ENCODE measurements around the gene GAS2L1. TPM values are rescaled to one million over a fixed set of nuclear protein-coding genes. Genes with fewer than 3 reads are reported as not detected.

The GAS2L1 gene
- polyA plus RNA-seq, 1 donor (not counting 4 experiments of a cell fraction or from before 2014, with no cell fraction given), result 11.3 TPM

- H3K9me1 ChIP-seq (ENCODE audit: control insufficient read depth, extremely low read depth, insufficient read depth, low read length), result no peaks in the 10 kb centered on the region
- FAIRE-seq, result peak; percentile 96
- H3K4me1 ChIP-seq (ENCODE audit: control insufficient read depth, extremely low read depth, insufficient read depth, low read length), result peaks cover 43% of the 10 kb centered on the region
- H3K4me3 ChIP-seq (ENCODE audit: control insufficient read depth in 2 of 3, extremely low read depth in 1 of 3, insufficient read depth in 2 of 3, low read depth in 1 of 3, low read length in 3 of 3), result peak overlapping the region; percentile 17 to 80 (median 74)
- peak overlapping the region; percentile 79 for H3K9ac ChIP-seq (ENCODE audit: control insufficient read depth, extremely low read depth, insufficient read depth, low read length)
- peaks cover 5 to 20% of the 10 kb centered on the region in 2 experiments for H3K36me3 ChIP-seq (ENCODE audit: control insufficient read depth in 2 of 2, extremely low read depth in 1 of 2, insufficient read depth in 2 of 2, low read length in 2 of 2)
- H3K4me2 ChIP-seq (ENCODE audit: control insufficient read depth, extremely low read depth, insufficient read depth, low read depth, low read length), result peak overlapping the region; percentile 86
- H4K20me1 ChIP-seq (ENCODE audit: control insufficient read depth, extremely low read depth, insufficient read depth, low read length), result peaks cover 7% of the 10 kb centered on the region
- H3K79me2 ChIP-seq (ENCODE audit: control insufficient read depth, insufficient read depth, low read length), result peaks cover 24% of the 10 kb centered on the region
- TF ChIP-seq CTCF (optimal IDR thresholded peaks at IDR 0.05 in 1 of 3, IDR thresholded peaks at IDR 0.05 in 1 of 3, conservative IDR thresholded peaks at IDR 0.05 in 1 of 3; ENCODE audit: extremely low read depth in 1 of 3, insufficient read depth in 2 of 3, low read length in 3 of 3) (no peak), EZH2 (IDR thresholded peaks at IDR 0.05; ENCODE audit: low read length) (no peak)
- H2AFZ ChIP-seq (ENCODE audit: control insufficient read depth, low read length), result no peak overlapping the region
- H3K27me3 ChIP-seq (ENCODE audit: control insufficient read depth, extremely low read depth, insufficient read depth, low read length), result peaks cover 9% of the 10 kb centered on the region
- peak; percentile 57 for DNase-seq (ENCODE audit: low read depth, low spot score)
- H3K27ac ChIP-seq (ENCODE audit: control insufficient read depth, insufficient read depth, low read length), result peak overlapping the region; percentile 81
- dilution Hi-C loops (cut with MboI; ENCODE audit: extremely low pct_ligation_motif_present, low sequenced_read_pairs), result no loop called here
- no peaks in the 10 kb centered on the region for H3K9me3 ChIP-seq (ENCODE audit: control insufficient read depth, low read depth, low read length)
Observed at GRCh38 chr22:29308791-29309262, 2.4 kb downstream of the GAS2L1 start.

- H4K20me1 ChIP-seq (ENCODE audit: control insufficient read depth, extremely low read depth, insufficient read depth, low read length), result peaks cover 7% of the 10 kb centered on the region
- H3K27me3 ChIP-seq (ENCODE audit: control insufficient read depth, extremely low read depth, insufficient read depth, low read length), result peaks cover 15% of the 10 kb centered on the region
- FAIRE-seq, result no peak
- peaks cover 47% of the 10 kb centered on the region for H3K4me1 ChIP-seq (ENCODE audit: control insufficient read depth, extremely low read depth, insufficient read depth, low read length)
- TF ChIP-seq CTCF (optimal IDR thresholded peaks at IDR 0.05 in 1 of 3, IDR thresholded peaks at IDR 0.05 in 1 of 3, conservative IDR thresholded peaks at IDR 0.05 in 1 of 3; ENCODE audit: extremely low read depth in 1 of 3, insufficient read depth in 2 of 3, low read length in 3 of 3) (no peak), EZH2 (IDR thresholded peaks at IDR 0.05; ENCODE audit: low read length) (no peak)
- dilution Hi-C loops (cut with MboI; ENCODE audit: extremely low pct_ligation_motif_present, low sequenced_read_pairs), result no loop called here
- H3K4me3 ChIP-seq (ENCODE audit: control insufficient read depth in 2 of 3, extremely low read depth in 1 of 3, insufficient read depth in 2 of 3, low read depth in 1 of 3, low read length in 3 of 3), result peak overlapping the region; percentile 17 to 58 (median 46)
- peaks cover 24% of the 10 kb centered on the region for H3K79me2 ChIP-seq (ENCODE audit: control insufficient read depth, insufficient read depth, low read length)
- H3K36me3 ChIP-seq (ENCODE audit: control insufficient read depth in 2 of 2, extremely low read depth in 1 of 2, insufficient read depth in 2 of 2, low read length in 2 of 2), result peaks cover 5 to 20% of the 10 kb centered on the region in 2 experiments
- no peaks in the 10 kb centered on the region for H3K9me3 ChIP-seq (ENCODE audit: control insufficient read depth, low read depth, low read length)
- peak overlapping the region; percentile 81 for H3K27ac ChIP-seq (ENCODE audit: control insufficient read depth, insufficient read depth, low read length)
- H2AFZ ChIP-seq (ENCODE audit: control insufficient read depth, low read length), result no peak overlapping the region
- H3K4me2 ChIP-seq (ENCODE audit: control insufficient read depth, extremely low read depth, insufficient read depth, low read depth, low read length), result peak overlapping the region; percentile 86
- H3K9ac ChIP-seq (ENCODE audit: control insufficient read depth, extremely low read depth, insufficient read depth, low read length), result peak overlapping the region; percentile 79
- DNase-seq (ENCODE audit: low read depth, low spot score), result no peak
- H3K9me1 ChIP-seq (ENCODE audit: control insufficient read depth, extremely low read depth, insufficient read depth, low read length), result no peaks in the 10 kb centered on the region
Observed at GRCh38 chr22:29309332-29310064, 3.0 kb downstream of the GAS2L1 start.
